T-helper 1 cell (primary cell): ENCODE results near the gene GADD45G.
A peak's percentile ranks its signal among the peaks of the same experiment; 100 is the strongest.

ENCODE experiments used
- DNase-seq, 5 donors: peaks; one replicate each; pipeline ENCODE4 v3.0.0-alpha.2; 2012 to 2020

GADD45G gene

DNA sequence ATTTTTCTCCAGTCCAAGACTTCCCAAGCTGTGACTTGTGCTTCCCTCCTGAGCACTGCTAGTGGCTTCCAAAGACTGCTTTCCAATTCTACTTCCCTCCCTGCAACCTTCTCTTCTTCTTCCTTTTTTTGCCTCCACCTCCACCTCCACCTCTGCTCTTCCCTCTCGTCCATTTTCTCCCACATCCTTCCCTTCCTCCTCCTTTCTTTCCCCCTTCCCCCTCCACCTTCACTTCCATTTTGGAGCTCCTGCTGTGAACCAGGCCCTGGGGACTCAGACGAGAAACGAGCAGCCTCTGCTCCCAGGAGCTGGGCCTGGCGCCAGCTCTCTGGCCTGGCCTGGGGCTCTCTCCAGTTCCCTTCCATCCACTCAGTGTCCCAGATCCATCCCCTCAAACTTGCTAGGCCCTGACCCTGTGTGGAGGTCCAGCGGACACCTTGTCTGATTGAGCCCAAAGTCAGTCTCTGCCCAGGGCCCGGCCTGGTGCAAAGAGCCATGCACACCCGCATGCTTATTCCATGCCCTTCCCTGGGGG is 5.6 kb downstream of the GADD45G start:
- DNase-seq: no peak

DNA sequence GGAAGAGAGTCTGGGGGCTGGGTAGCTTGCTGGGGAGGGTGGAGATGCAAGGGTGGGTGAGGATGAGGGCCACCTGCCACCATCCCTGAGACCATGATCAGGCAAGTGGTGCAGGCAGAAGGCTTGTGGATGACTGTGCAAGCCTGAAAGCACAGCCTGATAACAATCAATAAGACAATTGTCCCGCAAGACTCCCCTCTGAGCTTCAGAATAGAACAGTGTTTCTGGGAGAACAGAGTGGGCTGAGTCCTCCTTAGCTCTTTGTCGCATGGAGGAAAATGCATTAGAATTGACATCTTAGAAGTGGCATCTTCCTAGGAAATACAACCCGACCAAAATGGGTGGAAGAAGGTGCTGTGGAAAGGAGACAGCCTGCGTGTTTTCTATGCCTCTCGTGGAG is 6.6 kb downstream of the GADD45G start:
- no peak for DNase-seq

DNA sequence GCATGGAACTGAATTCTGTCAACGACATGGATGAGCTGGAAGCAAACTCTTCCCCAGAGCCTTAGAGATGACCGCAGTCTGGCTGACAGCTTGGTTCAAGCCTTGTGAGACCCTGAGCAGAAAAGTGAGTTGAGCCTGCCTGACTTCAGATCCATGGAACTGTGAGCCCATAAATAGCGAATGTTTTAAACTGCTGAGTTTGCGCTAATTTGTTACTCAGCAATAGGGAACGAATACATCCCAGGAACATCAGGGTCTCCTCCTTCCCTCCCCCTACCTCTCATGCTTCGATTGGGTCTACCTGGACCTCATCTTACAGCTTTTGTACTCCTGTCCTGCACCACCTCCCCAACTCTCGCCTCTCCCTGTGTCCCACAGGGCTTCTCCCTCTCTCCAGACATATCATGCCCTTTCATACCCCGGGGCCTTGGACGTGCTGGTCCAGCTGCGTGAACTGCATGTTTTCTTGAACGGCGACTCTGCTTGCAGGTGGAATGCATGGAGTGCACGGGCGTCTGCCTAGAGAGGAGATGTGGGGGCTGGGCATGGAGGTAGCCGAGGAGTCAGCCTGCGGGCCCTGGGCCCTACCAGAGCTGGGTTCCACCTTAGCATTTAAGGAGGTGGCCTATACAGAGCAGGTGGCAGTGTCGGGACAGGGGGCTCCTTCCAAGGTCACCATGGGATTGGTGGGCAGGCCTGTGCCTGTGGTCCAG is 7.9 kb downstream of the GADD45G start:
- DNase-seq: no peak

DNA sequence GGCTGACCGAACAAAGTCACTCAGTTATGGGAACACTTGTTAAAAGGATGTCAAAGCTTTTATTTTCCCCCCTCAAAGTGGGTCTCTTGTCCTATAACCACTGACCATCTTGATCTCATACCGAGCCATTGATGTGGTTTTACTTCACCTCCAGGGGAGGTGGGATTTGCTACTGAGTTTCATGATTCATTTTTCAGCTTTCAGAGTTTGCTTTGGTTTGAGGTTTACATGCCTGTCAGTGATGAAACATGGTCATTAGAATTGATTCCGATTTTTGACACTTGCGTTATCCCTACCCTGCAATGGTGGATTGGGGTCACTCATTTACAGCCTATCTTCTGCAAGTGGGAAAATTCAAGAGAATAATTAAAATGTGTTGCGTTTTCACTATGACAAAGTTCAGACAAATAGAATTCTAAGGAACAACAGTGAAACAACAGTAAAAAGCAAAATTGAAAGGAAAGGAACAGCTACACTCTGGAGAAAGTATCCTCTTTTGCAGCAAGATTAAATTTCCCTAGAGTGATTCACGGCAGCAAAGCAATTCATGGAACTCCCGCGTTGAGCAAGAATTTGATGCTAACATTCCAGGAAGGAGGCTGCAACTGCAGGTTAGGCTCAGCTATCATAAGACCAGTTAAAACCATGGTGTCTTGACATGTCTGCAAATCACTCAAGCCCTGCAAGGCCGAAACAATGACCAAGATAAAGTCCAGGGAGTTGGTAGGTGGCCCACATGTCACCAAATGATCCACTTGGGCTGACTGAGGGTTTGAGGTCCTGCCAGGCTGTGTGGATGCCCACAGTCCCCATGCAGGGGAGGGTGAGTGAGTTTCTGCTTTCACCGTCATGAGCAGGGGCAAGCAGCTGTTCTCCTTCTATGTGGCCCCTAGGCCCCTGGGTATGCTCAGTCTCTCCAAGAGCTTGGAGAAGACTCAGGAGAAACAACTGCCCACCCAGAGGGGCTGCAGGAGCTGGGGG is 9.4 kb downstream of the GADD45G start:
- no peak for DNase-seq

DNA sequence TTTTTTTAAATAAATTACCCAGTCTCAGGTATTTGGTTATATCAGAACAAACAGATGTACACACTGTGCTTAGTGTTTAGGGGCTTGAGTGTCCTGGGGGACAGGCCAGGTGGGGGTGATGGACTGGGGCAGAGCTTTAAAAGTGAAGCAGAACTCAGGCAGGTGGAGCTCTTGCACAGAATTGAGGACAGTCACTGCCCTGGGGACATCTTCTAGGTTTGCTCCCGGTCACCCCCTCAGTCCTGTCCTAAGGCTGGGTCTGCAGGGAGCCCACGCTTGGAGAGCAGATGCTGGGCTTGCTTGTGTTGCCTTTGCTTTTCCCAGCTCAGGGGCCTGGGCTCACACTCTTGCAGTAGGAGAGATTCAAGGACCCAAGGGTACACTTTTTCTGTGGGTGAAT is 10.8 kb downstream of the GADD45G start:
- DNase-seq: no peak

DNA sequence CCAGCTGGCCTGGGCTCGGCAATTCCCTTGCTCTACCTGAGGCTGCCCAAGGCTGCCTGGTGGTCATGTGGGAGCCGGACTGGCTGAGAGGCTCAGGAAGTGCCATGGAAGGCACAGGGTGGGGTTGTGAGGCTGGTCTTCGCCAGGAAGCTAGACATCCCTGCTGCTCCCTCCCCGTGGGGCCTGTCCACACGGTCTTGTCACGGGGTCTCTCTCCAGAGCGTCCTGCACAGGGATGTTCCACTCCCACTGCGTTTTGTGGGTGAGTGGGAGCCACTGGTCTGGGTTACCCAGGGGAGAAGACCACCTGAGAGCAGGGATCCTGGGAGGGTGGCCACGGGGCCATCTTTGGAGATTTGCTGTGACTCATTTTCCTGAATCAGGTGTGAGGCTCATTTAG is 11.6 kb downstream of the GADD45G start:
- no peak for DNase-seq

DNA sequence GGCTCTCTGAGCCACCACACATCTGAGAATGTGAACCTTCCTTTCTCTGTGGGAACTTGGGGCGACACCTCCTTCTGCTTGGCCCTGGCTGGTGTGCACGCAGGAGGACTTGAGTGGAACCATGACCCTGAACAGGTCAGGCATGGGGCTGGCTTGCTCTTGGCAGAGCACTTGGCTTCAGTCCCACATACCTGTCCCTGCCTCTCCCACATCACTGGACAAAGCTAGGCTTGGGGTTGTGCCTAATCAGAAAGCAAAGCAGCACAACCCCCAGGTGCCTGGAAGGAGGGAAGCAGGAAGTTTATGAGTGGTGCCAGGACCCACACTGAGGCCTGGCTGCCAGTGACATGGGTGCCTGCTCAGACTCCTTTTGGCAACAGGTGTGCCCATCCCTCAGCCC is 13.2 kb downstream of the GADD45G start:
- no peak for DNase-seq

DNA sequence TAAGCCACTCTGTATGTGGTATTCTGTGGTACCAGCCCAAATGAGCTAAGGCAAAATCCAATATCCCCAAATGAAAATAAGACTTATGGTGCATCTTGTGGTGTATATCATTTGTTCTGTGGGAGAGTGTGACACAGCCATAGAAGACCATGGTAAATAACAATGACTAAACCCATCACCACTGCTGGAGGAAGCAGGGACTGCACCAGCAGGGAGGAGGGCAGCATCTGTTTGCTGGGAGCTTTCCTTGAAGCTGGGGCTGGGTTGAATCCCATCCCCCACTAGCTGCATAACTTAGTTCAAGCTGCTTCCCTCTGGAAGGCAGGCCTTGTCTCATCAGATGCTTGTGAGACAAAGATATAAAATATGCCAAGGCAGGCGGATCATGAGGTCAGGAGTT is 14.2 kb downstream of the GADD45G start:
- DNase-seq: no peak

DNA sequence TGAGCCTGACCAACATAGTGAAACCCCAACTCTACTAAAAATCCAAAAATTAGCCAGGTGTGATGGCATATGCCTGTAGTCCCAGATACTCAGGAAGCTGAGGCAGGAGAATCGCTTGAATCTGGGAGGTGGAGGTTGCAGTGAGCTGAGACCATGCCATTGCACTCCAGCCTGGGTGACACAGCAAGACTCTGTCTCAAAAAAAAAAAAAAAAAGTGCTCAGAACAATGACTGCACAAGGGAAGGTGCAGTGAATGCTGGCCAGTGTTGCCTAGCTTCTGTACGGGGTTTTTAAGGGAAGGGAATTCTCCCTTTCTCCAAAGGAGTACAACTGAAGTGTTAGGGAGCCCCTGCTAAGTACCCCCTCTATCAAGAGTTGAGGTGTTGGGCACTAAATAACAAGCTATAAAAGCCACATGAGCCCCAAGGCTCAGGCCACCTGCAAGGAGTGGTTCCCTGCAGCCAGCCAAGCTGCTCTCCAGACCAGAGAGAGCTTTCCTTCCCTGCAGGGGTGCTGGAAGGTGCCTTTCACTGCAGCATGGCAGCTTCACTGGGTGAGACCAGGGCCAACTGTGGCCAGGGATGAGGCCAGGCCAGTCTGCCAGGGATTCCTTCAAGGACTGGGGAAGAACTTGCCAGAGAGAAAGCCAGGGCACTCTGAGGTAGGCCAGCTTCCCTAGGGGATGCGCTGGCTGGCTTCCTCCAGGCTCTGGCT is 14.8 kb downstream of the GADD45G start:
- DNase-seq: no peak

DNA sequence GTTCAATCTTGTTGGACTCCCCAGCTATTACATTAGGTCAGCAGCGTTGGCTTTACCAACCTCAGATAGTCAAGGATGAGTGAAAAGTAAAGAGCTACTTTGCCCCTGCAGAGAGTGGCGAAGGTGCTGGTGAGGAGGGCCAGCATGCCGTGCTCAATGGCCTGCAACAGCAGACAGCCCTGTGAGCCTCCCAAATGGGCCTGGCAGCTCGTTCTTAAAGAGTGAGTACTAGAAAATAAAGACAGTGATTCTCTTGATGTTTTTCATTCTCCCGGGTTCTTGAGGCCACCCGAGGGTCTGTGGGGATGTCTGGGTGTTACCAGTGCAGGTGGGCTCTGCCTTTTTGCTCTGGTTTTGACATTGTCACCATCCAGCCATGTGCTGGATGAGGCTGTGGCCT is 16.2 kb downstream of the GADD45G start:
- DNase-seq: no peak

DNA sequence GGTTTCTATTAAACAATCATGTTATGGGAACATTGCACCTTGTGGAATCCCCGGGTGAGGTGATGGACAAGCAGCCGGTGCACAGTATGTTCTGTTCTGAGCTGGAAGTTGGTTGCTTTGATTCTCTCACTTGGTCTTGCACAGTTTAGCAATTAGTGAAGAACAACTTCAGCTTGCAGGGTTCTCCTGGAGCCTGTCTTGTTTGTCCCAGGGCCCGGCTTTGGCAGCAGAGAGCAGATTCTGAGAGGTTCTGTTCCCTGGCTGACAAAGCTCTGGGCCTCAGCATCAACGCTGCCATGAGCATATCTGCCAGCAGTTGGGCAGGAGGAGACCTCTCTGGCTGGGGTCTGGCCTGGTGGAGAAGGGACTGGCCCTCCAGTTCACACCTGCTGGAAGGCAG is 16.9 kb downstream of the GADD45G start:
- no peak for DNase-seq

DNA sequence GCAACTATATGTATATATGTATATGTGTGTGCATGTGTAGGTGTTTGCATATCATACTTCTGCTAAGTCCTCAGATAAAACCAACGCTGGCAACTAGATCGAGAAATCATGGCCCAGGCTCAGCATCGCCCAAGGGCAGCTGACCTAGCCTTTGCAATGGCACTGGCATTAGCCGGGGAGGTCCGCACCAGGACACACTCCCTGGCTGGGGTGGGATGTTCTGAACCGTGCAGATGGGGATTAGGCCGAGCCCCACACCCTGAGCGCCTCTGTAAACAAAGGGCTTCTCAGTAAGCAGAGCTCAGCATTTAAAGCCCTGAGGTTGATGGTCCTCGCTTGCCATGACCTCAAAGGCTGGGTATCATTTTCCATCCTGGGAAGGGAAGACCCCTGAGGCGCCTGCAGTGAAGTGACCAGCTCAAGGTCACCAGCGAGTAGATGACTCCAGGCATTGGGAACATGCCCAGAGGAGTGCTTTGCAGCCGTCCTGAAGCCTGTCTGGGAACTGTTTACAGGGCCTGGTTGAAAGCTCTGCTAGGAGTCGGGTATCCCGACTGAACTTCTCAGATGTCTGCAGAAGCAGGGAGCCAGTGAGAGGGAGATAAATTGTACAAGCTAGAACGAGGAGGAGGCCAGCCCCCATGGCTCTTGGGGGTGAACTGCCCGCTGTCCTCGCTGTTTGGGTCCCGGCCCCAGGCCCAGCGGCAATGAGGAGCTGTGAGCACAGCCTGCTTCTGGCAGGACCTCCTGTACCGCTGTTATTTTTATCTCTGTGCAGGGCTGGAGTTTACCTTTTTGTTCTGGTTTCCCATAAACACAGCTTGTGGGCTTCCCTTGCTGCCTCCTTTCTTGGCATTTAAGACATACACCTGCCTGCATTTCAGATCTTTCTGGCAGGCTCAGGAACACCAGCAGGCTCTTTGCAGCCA is 18.4 kb downstream of the GADD45G start:
- DNase-seq: no peak

DNA sequence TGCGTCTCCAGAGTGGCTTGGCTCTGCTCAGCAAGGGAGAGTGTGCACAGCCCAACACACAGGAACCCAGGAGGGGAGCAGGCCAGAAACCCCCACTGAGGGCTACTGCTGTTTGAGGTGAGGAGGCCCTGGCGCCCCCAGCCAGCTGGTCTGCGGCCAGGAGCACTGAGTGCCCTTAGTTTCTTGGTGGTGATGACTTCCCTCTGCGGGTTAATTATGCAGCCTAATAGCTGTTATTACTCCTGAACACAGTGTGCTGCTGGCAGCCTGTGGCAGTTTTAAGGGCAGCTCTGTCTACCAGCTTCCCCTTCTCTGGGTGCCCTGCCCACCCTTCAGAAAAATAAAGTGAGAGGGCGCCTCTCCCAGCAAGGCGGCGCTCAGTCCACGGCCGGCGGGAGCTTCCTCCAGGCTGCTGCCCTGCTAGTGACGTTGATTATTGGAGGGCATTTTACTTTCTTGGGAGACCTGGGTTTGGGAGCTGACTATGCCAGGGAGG is 19.2 kb downstream of the GADD45G start:
- DNase-seq: no peak

DNA sequence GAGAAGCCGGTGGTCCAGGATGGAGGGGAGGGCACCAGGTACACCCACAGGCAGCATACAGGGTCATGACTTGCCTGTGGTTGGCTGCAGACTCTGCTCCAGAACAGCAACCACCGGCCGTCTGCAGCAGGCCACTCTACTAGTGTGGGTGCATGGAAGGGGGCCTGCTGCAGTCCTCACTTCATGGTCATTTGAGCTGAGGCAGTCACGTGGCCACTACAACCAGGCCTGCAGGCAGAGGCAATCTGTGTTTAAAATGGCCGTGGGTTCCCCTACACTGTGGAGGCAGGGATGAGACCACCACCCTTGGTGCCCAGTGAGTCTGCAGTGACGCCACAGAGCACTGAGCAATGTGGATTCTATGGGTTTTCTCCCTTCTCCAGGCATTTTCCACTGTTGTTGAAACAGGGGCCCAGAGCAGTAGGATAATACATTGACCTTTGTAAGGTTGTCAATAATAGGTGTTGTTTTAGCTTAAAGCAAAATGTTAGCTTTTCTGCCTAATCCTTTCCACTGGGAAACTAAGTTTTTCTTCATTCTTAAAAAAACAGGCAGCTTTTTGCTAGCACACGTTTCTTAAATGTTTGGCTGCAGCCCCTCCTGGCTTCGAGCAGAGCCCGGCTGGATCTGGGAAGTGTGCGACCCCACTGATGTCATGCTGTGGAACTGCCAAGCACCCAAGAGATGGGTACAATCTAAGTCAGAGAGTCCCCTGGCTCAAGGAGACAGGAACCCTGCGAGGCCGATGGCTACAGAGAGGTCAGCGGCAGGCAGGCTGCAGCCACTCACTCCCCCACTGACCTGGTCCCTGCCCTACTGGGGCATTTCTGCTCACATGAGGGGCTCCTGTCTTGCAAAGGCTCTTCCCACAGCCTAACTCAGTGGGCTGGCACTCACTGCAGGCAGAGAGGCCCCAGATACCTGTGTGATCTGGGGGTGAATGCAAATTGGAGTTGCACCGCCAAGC is 21.2 kb downstream of the GADD45G start:
- no peak for DNase-seq

DNA sequence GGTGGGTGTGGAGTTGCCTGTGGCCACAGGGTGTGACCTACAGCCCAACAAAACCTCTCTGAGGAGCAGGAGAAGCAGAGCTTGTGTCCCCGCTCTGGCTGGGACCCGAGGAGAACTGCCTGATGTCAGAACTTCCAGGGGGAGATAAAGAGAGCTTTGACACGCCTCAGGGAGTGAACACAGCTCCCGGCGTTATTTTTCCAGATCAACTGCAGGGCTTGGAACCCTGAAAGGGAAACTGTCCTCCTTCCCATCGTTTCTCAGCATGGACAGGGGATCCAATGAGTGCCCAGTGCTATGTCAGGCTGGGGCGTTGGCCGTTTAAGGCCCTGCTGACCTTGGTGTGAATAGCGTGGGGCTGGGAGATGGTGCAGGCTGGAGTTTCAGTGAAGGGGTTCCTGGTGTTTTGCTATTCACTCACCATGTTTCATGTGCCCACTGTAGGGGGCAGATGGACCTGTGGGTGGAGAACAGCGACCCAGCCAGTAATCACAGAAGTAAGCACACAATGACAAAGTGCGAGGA is 22.0 kb downstream of the GADD45G start:
- DNase-seq: no peak

DNA sequence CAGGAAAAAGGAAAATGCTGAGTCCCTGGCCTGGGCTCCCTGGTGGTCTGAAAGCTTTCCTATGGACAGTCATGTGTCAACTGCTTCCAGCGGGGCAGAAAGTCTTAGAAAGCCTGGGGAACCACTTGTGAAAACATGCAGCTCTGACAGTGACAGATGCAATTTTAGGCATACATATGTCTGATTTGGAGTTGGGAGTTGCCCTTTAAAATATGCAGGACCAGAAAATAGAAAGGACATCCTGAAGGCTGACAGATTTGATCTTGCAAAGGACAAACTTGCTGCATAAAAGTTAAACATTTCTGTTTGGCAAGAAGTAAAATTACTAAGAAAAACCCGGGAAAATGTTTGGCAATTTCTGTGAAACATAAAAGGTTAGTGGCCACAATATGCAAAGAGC is 23.8 kb downstream of the GADD45G start:
- no peak for DNase-seq

DNA sequence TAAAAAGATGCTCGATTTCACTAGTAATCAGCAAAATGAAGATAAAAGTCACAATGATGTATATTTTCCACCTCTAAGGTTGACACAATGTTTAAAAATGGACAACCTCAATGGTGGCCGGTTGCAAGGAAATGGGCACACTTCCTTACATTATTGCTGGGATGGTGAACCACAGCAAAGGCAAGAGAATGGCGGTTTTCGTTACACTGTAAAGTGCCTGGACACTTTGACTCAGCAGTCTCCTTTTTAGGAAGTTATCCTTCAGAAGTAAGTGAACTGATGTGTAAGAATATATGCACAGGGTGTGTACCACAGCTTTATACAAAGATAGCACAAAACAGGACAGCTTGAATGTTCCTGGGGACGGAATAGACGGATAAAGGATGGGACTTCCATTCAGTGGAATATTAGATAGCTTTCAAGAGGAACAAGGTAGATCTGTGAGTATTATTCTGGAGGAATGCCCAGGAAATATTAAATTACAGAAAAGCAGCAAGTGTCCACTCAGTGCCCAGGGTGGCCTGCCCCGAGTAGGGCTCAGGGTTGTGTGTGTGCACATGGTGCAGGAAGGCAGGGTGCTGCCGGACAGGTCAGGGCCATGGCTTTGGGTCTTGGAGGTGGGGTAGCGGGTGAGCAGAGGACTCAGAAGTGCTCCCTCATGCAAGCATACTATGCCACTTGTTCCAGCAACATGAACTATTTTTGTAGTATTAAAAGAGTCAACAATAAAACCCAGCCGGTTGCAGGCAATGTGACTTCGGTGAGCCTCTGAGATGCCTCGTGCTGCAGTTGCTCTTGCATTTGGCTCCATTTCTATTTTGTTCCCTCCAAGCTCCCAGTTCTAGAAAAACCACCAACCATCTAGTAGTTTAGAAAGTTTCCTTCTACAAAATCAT is 24.5 kb downstream of the GADD45G start:
- peak in 1 of 5 donors; percentile 74 for DNase-seq

DNA sequence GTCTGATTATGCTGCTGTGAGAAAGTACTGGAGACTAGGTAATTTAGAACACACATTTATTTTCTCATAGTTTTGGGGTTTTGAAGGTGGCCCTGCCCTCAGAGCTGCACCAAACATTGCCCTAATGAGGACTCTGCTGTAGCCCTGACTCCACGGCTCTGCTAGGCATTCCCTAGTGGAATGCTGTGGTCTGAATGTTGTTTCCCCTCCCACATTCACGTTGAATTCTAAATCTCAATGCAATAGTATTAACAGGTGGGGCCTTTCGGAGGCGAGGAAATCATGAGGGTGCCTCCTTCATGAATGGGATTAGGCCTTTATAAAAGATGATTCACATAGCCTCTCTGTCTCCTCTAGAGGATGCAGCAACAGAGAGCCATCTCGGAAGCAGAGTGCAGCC is 25.7 kb downstream of the GADD45G start:
- DNase-seq: no peak

DNA sequence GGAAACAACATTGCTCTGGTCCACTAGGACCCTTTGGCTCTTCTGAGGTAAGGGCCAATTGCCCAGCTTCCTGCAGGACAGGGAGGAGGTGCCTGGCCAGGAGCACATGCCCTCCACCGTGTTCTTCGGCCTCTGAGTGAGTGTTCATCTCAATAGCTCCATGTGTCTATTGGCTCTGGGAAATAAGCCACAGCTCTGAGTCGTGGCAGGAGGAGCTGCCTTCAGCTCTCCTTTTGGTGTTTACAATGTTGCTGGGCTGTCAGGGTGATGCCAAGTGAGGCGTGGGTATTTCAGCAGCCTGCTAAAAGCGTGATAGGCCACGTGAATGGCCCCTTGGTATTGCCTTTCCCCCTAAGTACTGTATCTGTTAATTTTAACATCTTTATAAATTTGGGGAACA is 26.6 kb downstream of the GADD45G start:
- no peak for DNase-seq
